Mesothelial cell of epicardium (in vitro differentiated cells): ENCODE measurements around the gene TAL1. TPM values are rescaled to one million over a fixed set of nuclear protein-coding genes. Genes with fewer than 3 reads are reported as not detected.

ENCODE experiments used
- DNase-seq, 2 experiments: peaks; one replicate each; pipeline ENCODE4 v3.0.0; 2021; ENCODE audit warnings: low spot score in 2 of 2; ENCODE audit not compliant: unreplicated experiment in 2 of 2
- H3K27ac Mint-ChIP-seq: 2 replicates; pipeline ENCODE4 v1.8.0; 2021; ENCODE audit warnings: mixed read lengths
- H3K27me3 Mint-ChIP-seq: 2 replicates; pipeline ENCODE4 v1.8.0; 2021; ENCODE audit warnings: low read depth, mixed read lengths
- H3K36me3 Mint-ChIP-seq: 2 replicates; pipeline ENCODE4 v1.8.0; 2021; ENCODE audit warnings: mixed read lengths
- H3K4me1 Mint-ChIP-seq: 2 replicates; pipeline ENCODE4 v1.8.0; 2021; ENCODE audit warnings: mixed read lengths
- H3K4me3 Mint-ChIP-seq: 2 replicates; pipeline ENCODE4 v1.8.0; 2021; ENCODE audit warnings: mild to moderate bottlenecking, moderate library complexity, mixed read lengths
- H3K9me3 Mint-ChIP-seq: 2 replicates; pipeline ENCODE4 v1.8.0; 2021; ENCODE audit warnings: mixed read lengths
- CTCF ChIP-seq: fragments of 200-600 bp; sonication (generic); IDR thresholded peaks from one replicate; pipeline ENCODE4 v1.5.0; 2021; ENCODE audit warnings: antibody characterized with exemption; ENCODE audit not compliant: unreplicated experiment
- total RNA-seq: library from RNA; stranded (reverse); gene quantifications from 3 replicates; pipeline ENCODE4 v1.2.1, GENCODE V29; 2021

Gene TAL1
- total RNA-seq, 1 donor from 2014 or later = not detected

GRCh38 chr1:47174656-47175020 is 57.4 kb downstream of the TAL1 start:
- H3K27ac Mint-ChIP-seq = no peak overlapping the region
- peaks cover 10% of the 10 kb centered on the region for H3K4me1 Mint-ChIP-seq
- peaks cover 32% of the 10 kb centered on the region for H3K27me3 Mint-ChIP-seq
- no peak overlapping the region for H3K4me3 Mint-ChIP-seq
- peak in 1 of 2 experiments; percentile 20 for DNase-seq
- H3K36me3 Mint-ChIP-seq = no peaks in the 10 kb centered on the region
- no peak for TF ChIP-seq CTCF
- H3K9me3 Mint-ChIP-seq = no peaks in the 10 kb centered on the region

- Mint-ChIP-seq H3K9me3 (no peaks in the 10 kb centered on the region), H3K4me3 (no peak overlapping the region), H3K27ac (no peak overlapping the region), H3K4me1 (no peaks in the 10 kb centered on the region), H3K27me3 (peaks cover 28% of the 10 kb centered on the region), H3K36me3 (no peaks in the 10 kb centered on the region)
- TF ChIP-seq CTCF = no peak
- no peak for DNase-seq
Measured at GRCh38 chr1:47172782-47173181, 59.2 kb downstream of the TAL1 start.

Other genes starting within 250 kb of the TAL1 start
- 0.36 to 0.94 TPM (median 0.62 TPM) in 3 replicates for gene CYP4X1, start 208.6 kb downstream of the TAL1 start, total RNA-seq
- gene CYP4Z1, start 165.0 kb downstream of the TAL1 start, total RNA-seq = not detected in 3 replicates
- gene CYP4A22, start 94.8 kb downstream of the TAL1 start, total RNA-seq = not detected in 3 replicates
- gene PDZK1IP1, start 42.2 kb downstream of the TAL1 start, total RNA-seq = not detected in 3 replicates
- gene STIL, start 81.9 kb upstream of the TAL1 start, total RNA-seq = 10.2 to 12.4 TPM (median 12.3 TPM) in 3 replicates
- gene CMPK1, start 101.6 kb upstream of the TAL1 start, total RNA-seq = 36.9 to 41.2 TPM (median 39.2 TPM) in 3 replicates
- gene FOXE3, start 184.1 kb upstream of the TAL1 start, total RNA-seq = not detected in 3 replicates
- 0.60 to 0.98 TPM (median 0.77 TPM) in 3 replicates for gene FOXD2, start 205.8 kb upstream of the TAL1 start, total RNA-seq